ENCODE data around the gene CEP112.

CEP112 gene

DNA sequence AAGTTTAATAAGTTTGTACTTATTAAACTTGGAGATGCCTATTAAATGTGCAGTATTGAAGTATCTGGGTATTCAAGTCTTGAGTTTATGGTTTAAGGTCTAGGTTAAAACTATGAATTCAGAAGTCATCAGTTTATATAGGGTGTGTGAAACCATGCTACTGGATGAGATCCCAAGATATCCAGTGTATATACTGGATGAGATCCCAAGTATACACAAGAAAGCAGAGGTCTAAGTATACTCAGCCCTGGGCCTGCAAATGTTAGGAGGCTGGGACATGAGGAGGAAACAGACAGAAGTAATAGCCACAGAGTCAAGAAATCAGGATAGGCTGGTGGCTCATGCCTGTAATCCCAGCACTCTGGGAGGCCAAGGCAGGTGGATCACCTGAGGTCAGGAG, 436.1 kb downstream of the CEP112 start:
- TF ChIP-seq FOXM1 (IDR thresholded peaks at IDR 0.05; ENCODE audit: borderline replicate concordance) (no peak), LEF1 (IDR thresholded peaks at IDR 0.05; ENCODE audit: borderline replicate concordance) (no peak), L3MBTL2 (conservative IDR thresholded peaks at IDR 0.05) (no peak), FOXA1 (IDR thresholded peaks at IDR 0.05) (no peak), ELF4 (IDR thresholded peaks at IDR 0.05) (no peak), SUZ12 (IDR thresholded peaks at IDR 0.05) (no peak), TARDBP (IDR thresholded peaks at IDR 0.05) (no peak), SP1 (IDR thresholded peaks at IDR 0.05) (no peak), NFRKB (IDR thresholded peaks at IDR 0.05) (no peak), FOXK2 (IDR thresholded peaks at IDR 0.05) (no peak), HDGF (IDR thresholded peaks at IDR 0.05; ENCODE audit: borderline replicate concordance) (no peak), ZNF384 (IDR thresholded peaks at IDR 0.05) (no peak), ARNT (IDR thresholded peaks at IDR 0.05) (no peak), BHLHE40 (IDR thresholded peaks at IDR 0.05; ENCODE audit: borderline replicate concordance) (no peak), CTBP1 (IDR thresholded peaks at IDR 0.05; ENCODE audit: borderline replicate concordance) (no peak)
- TF ChIP-seq, protein P1, sequence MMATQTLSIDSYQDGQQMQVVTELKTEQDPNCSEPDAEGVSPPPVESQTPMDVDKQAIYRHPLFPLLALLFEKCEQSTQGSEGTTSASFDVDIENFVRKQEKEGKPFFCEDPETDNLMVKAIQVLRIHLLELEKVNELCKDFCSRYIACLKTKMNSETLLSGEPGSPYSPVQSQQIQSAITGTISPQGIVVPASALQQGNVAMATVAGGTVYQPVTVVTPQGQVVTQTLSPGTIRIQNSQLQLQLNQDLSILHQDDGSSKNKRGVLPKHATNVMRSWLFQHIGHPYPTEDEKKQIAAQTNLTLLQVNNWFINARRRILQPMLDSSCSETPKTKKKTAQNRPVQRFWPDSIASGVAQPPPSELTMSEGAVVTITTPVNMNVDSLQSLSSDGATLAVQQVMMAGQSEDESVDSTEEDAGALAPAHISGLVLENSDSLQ (IDR thresholded peaks at IDR 0.05): no peak
- POLR2A ChIA-PET: no interaction called here
- CTCF ChIA-PET: no interaction called here
- DNase-seq (ENCODE audit: extremely low spot score): no peak

DNA sequence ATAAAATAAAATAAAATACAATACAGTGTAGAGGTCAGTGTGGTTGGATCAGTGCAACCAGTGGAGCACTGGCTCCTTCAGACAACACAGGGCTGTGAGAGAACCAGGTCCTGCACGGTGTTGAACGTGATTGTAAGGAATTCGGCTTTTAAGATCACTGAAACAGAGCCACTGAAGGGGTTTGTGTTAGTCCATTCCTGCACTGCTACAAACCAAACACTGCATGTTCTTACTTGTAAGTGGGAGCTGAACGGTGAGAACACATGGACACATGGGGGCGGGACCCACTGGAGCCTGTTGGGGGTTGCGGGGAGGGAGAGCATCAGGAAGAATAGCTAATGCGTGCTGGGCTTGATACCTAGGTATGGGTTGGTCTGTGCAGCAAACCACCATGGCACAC, 437.3 kb downstream of the CEP112 start:
- DNase-seq (ENCODE audit: extremely low spot score): no peak
- CTCF ChIA-PET: no interaction called here
- POLR2A ChIA-PET: no interaction called here

DNA sequence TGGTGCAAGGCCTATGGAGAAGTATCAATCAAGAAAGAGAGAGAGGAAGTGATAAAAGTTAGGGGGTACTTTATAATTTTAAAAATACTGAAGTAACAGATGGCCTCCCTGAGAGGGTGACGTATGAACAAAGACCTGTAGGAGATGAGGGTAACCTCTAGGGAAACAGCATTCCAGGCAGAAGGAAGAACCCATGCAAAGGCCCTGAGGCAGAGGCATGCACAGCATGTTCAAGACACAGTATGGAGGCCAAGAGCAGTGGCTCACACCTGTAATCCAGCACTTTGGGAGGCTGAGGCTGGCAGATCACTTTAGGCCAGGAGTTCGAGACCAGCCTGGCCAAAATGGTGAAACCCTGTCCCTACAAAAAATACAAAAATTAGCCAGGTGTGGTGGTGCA, 437.9 kb downstream of the CEP112 start:
- CTCF ChIA-PET: no interaction called here
- TF ChIP-seq, protein P1 (IDR thresholded peaks at IDR 0.05): no peak
- TF ChIP-seq BHLHE40 (IDR thresholded peaks at IDR 0.05; ENCODE audit: borderline replicate concordance): no peak
- TF ChIP-seq FOXM1 (IDR thresholded peaks at IDR 0.05; ENCODE audit: borderline replicate concordance): no peak
- TF ChIP-seq LEF1 (IDR thresholded peaks at IDR 0.05; ENCODE audit: borderline replicate concordance): no peak
- no peak for TF ChIP-seq HDGF (IDR thresholded peaks at IDR 0.05; ENCODE audit: borderline replicate concordance)
- no peak for TF ChIP-seq CTBP1 (IDR thresholded peaks at IDR 0.05; ENCODE audit: borderline replicate concordance)
- no peak for TF ChIP-seq ARNT (IDR thresholded peaks at IDR 0.05)
- TF ChIP-seq NFRKB (IDR thresholded peaks at IDR 0.05): no peak
- no peak for TF ChIP-seq TARDBP (IDR thresholded peaks at IDR 0.05)
- TF ChIP-seq ZNF384 (IDR thresholded peaks at IDR 0.05): no peak
- no peak for TF ChIP-seq FOXK2 (IDR thresholded peaks at IDR 0.05)
- no peak for TF ChIP-seq ELF4 (IDR thresholded peaks at IDR 0.05)
- TF ChIP-seq SUZ12 (IDR thresholded peaks at IDR 0.05): no peak
- TF ChIP-seq L3MBTL2 (conservative IDR thresholded peaks at IDR 0.05): no peak
- no peak for TF ChIP-seq FOXA1 (IDR thresholded peaks at IDR 0.05)
- TF ChIP-seq SP1 (IDR thresholded peaks at IDR 0.05): no peak
- POLR2A ChIA-PET: no interaction called here

More for the DNA sequence above, 437.3 kb downstream of the CEP112 start:
- TF ChIP-seq TARDBP (IDR thresholded peaks at IDR 0.05): no peak
- TF ChIP-seq ELF4 (IDR thresholded peaks at IDR 0.05): no peak
- no peak for TF ChIP-seq SP1 (IDR thresholded peaks at IDR 0.05)
- no peak for TF ChIP-seq FOXA1 (IDR thresholded peaks at IDR 0.05)
- TF ChIP-seq NFRKB (IDR thresholded peaks at IDR 0.05): no peak
- TF ChIP-seq, protein P1 (IDR thresholded peaks at IDR 0.05): no peak
- no peak for TF ChIP-seq ARNT (IDR thresholded peaks at IDR 0.05)
- no peak for TF ChIP-seq LEF1 (IDR thresholded peaks at IDR 0.05; ENCODE audit: borderline replicate concordance)
- TF ChIP-seq SUZ12 (IDR thresholded peaks at IDR 0.05): no peak
- TF ChIP-seq CTBP1 (IDR thresholded peaks at IDR 0.05; ENCODE audit: borderline replicate concordance): no peak

DNA sequence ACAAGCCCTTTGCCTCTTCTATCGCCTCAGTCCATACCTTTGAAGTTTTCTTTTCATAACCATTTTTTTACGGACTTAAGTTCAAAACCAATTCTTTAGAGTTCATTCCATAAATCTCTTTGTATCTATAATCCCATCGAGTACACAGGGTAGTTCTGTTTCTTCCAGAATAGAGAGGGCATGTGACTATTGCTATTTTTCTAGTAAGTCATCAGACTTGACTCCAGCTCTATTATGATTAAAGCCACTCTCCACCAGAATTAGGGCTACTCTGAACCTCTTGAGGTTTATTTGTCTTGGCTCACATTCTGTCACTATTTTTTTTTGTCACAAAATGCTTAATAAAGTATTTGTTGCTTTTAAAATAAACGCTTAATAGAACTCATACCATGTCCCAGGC, 438.6 kb downstream of the CEP112 start:
- CTCF ChIA-PET: no interaction called here

More for the DNA sequence above, 437.9 kb downstream of the CEP112 start:
- DNase-seq (ENCODE audit: extremely low spot score): no peak

DNA sequence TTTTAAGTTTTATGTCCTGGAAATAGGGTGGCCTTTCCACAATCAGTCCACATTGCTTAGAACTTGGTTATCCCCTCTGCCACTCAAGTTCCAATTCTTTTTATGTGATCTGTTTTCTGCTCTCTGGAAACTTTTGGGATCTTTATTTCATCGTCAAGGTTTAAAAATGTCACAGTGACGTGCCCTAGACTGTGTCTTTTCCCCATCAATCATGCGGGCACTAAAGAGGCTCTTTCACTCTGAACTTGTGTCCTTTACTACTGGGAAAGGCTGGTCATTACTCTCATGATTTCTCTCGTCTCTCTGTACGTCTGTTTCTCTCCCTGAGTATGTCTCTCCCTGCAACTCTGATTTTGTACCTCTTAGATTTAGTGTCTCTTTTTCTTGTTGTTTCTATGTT, 440.7 kb downstream of the CEP112 start:
- CTCF ChIA-PET: no interaction called here
- no peak for TF ChIP-seq ZNF384 (IDR thresholded peaks at IDR 0.05)
- TF ChIP-seq, protein P1 (IDR thresholded peaks at IDR 0.05): peak; percentile 21; the same call in 1 of the 2 replicates
- POLR2A ChIA-PET: no interaction called here
- DNase-seq (ENCODE audit: extremely low spot score): no peak

More for the DNA sequence above, 438.6 kb downstream of the CEP112 start:
- DNase-seq (ENCODE audit: extremely low spot score): no peak
- no peak for TF ChIP-seq ARNT (IDR thresholded peaks at IDR 0.05)
- TF ChIP-seq, protein P1 (IDR thresholded peaks at IDR 0.05): no peak
- TF ChIP-seq SP1 (IDR thresholded peaks at IDR 0.05): no peak
- no peak for TF ChIP-seq SUZ12 (IDR thresholded peaks at IDR 0.05)
- no peak for TF ChIP-seq ELF4 (IDR thresholded peaks at IDR 0.05)
- no peak for TF ChIP-seq HDGF (IDR thresholded peaks at IDR 0.05; ENCODE audit: borderline replicate concordance)
- no peak for TF ChIP-seq CTBP1 (IDR thresholded peaks at IDR 0.05; ENCODE audit: borderline replicate concordance)
- TF ChIP-seq FOXM1 (IDR thresholded peaks at IDR 0.05; ENCODE audit: borderline replicate concordance): no peak
- TF ChIP-seq TARDBP (IDR thresholded peaks at IDR 0.05): no peak
- TF ChIP-seq FOXA1 (IDR thresholded peaks at IDR 0.05): no peak
- TF ChIP-seq FOXK2 (IDR thresholded peaks at IDR 0.05): no peak
- no peak for TF ChIP-seq L3MBTL2 (conservative IDR thresholded peaks at IDR 0.05)
- TF ChIP-seq ZNF384 (IDR thresholded peaks at IDR 0.05): no peak
- TF ChIP-seq LEF1 (IDR thresholded peaks at IDR 0.05; ENCODE audit: borderline replicate concordance): no peak
- TF ChIP-seq BHLHE40 (IDR thresholded peaks at IDR 0.05; ENCODE audit: borderline replicate concordance): no peak
- TF ChIP-seq NFRKB (IDR thresholded peaks at IDR 0.05): no peak
- POLR2A ChIA-PET: no interaction called here

Data from HEK293T (cell line).